NCI-H1105 treated with DMSO at 0.1 percent for 48 hours (cell line): ENCODE measurements around the gene FER1L5.
A peak's percentile ranks its signal among the peaks of the same experiment; 100 is the strongest.

Source experiments
- DNase-seq: peaks from one replicate; lab custom pipeline; 2025; lab: John Stamatoyannopoulos, UW

Gene FER1L5

GRCh38 chr2:96642564-96643360 is at the start of gene FER1L5:
FER1L5 (plus strand) TSS chr2:96642764; CDS start chr2:96642837, 73 bp downstream.
- no peak for DNase-seq

DNA sequence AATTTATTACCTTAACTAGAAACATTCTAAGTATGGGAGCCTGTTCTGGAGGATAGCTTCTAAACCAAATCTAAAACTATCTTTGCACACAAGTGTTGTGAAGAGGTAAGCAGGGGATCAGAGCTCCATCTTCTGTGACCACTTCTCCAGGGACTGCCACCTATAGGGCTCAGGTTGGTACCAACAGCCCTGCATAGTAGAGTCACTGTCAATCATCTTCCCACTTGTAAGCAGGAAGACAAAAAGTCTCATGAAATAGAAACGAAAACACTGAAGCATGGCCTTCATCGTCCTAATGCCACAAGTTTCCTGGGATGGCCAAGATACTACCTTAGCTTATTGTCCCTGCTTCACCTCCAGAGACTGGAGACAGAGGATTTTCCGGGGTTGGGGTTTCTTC is 48.3 kb upstream of the FER1L5 start:
- no peak for DNase-seq

DNA sequence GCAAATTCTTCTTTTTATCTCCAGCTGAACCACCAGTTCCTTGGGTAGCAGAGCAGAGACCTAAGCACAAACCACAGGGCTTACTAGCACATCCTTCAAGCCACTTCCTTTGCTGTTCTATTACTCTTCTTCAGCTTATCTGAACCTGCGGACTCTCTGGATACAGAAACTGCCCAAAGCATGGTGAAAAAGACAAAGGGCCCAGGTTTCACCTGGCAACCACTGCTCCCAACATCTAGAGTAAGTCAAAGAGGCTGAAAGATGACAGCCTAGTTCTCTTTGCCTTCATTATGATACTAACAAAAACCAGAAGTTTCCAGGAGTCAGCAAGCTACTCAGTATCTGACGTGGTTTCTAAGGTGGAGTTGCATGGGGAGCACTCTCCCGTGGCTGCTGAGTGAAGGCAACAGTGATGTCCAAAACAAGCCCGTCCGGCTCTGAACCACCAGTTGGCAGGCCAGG is 47.8 kb upstream of the FER1L5 start:
- DNase-seq = no peak

DNA sequence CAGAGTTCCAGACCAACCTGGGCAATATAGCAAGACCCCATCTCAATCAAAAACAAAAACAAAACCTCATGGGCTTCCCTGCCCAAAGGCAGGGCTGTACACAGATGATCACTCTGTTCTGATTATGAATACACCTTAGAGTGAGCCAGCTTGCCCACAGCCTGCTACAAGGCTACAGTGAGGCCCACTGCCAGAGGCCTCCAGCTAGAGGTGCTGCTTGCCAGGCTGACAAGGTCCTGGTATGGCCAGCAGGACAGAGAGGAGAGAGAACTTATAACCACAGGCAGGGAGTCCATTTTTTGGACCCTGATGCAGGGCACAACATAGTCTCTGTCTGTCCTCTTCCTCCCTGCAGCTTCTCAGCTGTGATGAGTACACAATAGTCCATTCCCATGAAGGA is 46.0 kb upstream of the FER1L5 start:
- DNase-seq = no peak

DNA sequence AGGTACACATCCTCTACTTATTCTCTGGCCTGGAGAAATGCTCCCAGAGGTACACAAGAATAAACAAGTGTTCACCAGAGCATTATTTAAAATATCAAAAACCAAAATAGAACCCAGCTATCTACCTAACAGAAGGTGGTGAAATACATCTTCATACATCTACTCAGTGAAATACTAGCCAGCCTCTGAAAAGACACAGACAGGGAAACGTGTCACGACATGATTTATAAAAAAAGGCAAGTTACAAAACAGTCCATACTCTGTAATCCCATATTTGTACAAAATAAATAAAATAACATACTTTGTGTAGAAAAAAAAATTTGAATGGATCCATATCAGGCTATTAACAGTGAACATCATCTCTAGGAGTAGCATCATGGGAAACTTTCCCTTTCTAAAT is 42.6 kb upstream of the FER1L5 start:
- DNase-seq = no peak

DNA sequence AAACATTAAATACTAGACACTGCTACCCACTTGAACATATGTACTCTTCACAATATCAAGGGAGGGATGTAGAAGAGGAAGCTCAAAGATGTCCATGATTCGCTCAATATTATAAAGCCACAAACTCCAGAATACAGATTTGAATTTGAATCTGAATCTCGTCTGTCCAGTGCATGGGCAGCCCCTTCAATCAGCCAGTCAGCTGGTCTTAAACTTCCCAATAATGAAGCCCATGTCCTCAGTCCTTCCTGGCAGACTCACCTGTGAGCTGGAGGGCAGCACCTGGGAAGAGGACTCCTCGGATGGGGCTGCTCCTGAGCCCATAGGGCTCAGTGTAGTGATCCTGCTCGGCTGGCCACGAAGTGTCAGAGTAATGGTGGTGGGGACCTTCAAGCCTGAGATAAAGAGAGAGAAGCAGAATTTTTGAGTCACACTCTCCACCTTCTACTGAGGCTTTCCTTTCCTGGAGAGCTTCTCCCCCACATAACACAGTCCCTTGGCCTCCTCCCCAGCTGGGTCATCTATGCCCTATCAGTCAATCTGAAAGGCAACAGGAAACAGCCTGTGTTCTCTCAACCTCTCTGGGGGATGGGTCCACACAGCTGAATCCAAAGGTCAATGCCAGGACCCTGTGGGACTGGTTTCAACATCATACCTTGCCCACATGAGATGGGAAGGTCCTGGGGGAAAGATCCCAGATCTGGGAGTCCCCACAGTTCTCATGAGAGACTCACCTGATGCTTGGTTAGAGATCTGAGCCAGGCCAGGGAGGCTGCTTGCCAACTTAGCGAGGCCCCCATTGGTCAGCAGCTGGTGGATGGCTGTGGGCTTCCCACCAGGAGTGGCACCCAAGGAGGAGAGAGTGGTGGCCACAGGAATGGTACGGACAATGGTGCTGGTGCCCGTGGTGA is 40.9 kb upstream of the FER1L5 start:
- no peak for DNase-seq

GRCh38 chr2:96602330-96602823 is 40.2 kb upstream of the FER1L5 start:
- peak; percentile 0 for DNase-seq

DNA sequence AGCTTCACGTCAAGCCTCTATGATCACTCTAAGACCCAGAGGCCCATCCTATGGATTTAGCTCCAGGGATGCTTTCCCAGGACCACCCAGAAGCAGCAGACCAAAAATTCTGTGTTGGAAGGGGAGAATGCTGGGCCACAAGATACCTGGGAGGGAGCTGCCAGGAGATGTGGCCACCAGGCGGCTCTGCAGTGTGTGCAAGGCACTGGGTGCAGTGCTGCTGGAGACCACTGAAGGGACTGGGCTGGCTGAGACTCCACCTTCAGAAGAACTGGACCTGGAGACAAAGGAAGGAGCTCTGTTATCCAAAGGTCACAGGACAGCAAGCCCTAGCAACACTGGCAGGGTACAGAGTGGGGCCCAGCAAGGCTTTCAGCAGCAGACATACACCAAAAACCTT is 38.5 kb upstream of the FER1L5 start:
- DNase-seq = no peak

DNA sequence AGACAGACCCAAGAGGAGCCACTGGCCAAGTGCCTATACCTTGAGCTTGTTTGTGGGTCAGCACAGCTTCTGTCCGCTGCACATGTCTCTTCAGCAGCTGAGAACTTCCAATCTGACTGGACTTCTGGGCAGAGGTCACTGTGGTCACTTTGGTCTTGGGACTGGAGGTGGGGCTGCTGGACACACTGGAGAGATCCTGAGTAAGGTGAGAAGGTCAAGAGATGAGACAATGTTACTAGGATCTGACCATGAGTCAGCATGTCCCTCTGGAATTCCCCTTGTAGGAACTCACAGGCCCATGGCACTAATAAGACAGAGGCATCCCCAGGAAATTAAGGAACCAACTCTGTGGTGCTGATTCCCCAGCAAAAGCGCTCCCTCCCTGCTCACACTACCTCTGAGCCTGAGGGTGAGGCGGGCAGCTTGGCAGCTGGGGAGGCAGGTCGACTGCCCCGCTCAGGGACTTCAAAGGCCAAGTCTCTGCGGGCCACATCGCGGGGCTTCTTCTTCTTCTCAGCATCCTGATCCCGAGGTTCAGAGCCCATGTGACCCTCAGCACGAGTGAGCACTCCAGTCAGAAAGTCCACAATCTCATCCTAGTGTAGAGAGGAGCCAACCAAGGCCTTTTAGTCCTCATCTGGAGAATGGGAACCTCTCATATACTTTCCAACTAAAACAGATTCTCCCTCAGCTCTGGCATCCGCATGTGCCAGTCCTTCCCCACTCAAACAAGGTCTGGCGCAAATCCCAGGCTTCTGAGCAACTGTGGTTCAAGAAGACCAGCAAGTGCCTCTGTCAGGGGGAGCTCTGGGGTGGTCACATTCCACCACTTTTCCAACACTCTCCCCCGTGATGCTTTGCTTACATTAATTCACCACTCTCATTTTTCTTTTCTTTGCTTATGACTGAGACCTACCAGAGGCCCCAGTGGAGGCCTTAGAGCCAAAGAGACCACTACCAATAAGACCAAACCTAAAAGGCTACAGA is 33.8 kb upstream of the FER1L5 start:
- DNase-seq = no peak

- no peak for DNase-seq
These were observed 26.4 kb upstream of the FER1L5 start for GRCh38 chr2:96616128-96616527.

DNA sequence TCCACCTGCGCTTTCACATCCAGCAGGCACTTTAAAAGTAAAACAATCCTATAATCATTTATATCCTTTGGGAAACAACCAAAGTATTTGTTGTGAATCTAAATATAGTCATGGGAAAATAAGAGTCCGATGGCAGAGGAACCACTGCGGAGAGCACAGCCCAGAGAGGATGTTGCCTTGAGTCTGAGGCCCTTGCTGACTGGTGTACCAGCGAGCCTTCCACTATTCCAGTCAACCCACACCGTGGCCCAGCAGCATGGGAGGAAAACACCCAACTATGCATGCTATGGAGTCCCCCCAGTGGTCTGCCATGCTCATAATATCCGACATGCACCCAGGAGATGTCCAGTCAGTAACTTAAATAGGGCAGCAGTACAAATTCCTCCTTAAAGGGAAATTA is 26.0 kb upstream of the FER1L5 start:
- DNase-seq = no peak

GRCh38 chr2:96617012-96617411 is 25.6 kb upstream of the FER1L5 start:
- no peak for DNase-seq

DNA sequence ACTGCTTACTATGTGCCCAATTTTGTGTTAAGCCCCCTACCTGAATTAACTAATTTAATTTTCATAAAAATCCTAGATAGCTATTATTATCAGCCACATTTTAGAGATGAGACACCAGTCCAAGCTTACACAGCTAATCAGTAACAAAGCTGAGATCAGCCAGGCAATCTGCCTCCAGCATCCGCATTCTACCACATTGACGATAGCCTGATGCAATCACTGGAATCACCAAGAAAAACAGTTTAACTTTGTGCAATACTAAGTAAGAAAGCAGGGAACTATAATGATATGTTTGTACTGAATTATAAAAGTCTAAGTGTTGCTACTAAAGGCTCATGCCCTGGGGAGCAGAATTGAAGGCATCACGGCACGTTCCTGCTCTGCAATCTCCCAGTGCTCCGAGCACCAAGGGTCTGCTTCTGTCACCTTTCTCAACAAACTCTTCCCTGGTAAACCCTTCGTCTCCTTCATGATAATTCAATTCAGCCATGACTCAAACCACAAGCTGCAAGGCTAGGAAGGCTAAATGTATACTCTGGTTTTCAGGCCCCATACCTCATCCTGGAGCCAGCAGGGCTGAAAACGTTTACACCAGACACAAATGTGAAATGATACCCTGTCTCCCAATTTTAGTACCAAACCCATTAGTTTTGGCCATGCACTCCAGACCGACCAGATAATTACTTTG is 23.8 kb upstream of the FER1L5 start:
- no peak for DNase-seq

DNA sequence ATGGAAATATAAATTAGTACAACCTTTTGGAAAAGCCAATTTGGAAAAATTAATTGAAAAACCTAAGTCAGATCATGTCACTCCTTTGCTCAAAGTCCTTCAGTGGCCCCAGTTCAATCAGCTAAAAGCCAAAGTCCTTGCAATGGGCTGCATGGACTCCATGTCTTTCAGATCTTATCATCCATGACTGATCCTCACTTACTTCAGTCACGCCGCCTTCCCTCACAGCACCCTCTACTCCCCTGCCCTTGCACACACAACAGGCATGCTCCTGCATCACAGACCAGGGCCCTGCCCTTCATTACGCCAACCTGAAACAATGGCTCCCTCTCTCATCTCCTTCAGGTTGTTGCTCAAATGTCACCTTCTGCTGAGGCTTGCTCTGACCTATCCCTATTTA is 20.0 kb upstream of the FER1L5 start:
- no peak for DNase-seq

- DNase-seq = no peak
These were observed 19.4 kb upstream of the FER1L5 start for GRCh38 chr2:96623116-96623515.

GRCh38 chr2:96625571-96626552 is 16.7 kb upstream of the FER1L5 start:
- DNase-seq = no peak

GRCh38 chr2:96626553-96626942 is 16.0 kb upstream of the FER1L5 start:
- DNase-seq = no peak

DNA sequence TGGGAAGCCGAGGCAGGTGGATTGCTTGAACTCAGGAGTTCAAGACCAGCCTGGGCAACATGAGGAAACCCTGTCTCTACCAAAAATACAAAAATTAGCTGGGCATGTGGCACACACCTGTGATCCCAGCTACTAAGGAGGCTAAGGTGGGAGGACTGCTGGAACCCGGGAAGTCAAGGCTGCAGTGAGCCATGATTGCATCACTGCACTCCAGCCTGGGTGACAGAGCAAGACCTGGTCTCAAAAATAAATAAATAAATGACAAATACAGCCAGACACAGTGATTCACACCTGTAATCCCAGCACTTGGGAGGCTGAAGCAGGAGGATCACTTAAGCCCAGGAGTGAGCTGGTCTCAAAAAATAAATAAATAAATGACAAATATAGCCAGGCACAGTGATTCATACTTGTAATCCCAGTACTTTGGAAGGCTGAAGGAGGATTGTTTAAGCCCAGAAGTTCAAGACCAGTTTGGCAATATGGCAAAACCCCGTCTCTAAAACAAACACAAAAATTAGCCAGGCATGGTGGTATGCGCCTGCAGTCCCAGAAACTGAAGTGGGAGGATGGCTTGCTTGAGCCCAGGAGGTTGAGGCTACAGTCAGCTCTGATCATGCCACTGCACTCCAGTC is 10.6 kb upstream of the FER1L5 start:
- no peak for DNase-seq

DNA sequence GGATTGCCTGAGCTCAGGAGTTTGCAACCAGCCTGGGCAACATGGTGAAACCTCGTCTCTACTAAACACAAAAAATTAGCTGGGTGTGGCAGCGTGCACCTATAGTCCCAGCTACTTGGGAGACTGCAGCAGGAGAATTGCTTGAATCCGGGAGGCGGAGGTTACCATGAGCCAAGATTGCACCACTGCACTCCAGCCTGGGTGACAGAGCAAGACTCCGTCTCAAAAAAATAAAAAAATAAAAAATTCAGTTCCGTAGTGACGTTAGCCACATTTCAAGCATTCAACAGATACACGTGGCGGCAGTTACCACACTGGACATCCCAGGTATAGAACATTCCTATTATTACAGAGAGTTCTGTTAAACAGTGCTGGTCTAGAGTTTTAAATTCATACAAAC is 8.9 kb upstream of the FER1L5 start:
- no peak for DNase-seq
